Globus pallidus (tissue), 1 donor: ENCODE data around the gene GPR151.

Experiments used
- DNase-seq: peaks from one replicate; pipeline ENCODE4 v3.0.0-alpha.2; 2015; ENCODE audit warnings: low spot score

The GPR151 gene

DNA sequence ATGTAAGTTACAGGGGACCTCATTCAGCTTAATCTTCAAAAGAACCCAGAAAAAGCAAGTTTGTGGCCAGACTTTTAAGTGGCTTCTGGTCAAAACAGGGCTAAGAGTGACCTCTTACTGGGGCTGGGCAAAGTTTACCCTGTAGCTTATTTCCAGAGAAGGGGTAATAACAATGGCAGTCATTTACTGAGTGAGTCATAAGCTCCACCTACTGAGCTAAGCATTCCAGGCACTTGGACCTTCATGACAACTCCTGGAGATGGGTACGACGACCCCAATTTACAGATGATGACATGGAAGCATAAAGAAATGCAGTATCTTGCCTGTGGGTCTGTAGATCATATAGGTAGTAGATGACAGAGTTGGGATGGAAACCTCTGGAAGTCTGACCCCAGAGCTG is 4.7 kb upstream of the GPR151 start:
- DNase-seq, result no peak

DNA sequence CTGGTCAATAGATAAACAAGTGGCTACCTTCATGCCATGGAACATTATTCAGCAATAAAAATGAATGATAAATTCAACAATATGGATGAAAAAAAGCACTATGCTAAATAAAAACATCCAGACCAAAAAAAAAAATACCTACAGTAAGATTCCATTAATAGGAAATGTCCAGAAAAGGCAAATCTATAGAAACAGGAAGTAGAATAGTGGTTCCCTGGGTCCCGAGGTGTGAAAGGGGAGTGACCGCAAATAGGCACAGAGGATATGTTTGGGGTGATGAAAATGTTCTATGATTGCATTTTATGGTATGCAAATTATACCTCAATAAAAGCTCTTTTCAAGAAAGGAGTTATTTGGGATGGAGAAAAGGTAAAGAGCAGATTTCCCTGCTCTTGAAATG is 3.6 kb upstream of the GPR151 start:
- no peak for DNase-seq

DNA sequence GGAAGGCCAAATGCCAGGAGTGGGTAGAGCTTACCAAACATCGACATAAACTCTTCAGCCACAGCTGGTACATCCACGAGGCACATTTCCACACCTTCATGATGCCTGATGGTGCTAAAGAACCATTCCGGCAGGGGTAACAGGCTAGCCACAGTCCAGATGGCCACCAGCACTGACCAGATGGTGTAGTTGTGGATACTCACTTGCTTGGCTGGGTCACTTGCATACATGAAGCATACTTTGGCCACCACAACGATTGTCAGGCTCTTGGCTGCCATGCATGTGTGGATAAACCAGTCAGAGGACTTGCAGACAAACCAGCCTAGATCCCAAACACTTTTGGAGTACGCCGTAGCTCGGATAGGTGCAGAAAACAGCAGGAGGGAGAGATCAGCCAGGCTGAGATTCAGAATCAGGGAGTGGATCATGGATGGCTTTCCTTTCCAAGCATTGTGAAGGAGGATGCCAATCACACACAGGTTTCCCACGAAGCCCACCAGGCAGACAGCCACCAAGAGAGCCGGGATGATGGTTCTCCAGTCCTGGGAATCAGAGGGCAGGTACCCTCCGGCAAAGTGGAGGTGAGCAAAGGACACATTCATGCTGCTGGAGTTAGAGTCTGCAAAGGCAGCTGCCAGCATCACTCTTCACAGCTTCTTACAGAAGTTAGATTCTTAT is 378 bp downstream of the GPR151 start:
- DNase-seq, result no peak

DNA sequence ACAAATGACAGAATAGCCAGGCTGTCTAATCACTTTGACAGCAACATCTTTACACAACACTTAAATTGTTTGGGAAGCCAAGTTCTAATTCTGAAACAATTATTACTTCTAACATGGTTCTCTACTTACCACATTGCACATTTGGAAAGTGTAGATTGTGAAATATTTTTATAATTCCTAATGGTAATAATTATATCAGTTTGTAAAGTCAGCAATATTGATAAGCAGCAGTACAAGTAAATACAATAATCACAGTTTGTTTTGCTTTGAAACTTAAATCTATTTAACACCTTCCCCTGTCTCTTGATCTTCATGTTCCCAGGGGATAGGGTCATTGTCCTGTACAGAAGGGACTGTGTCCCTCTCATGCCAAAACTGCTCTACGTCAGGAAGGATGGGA is 1.4 kb downstream of the GPR151 start:
- no peak for DNase-seq

DNA sequence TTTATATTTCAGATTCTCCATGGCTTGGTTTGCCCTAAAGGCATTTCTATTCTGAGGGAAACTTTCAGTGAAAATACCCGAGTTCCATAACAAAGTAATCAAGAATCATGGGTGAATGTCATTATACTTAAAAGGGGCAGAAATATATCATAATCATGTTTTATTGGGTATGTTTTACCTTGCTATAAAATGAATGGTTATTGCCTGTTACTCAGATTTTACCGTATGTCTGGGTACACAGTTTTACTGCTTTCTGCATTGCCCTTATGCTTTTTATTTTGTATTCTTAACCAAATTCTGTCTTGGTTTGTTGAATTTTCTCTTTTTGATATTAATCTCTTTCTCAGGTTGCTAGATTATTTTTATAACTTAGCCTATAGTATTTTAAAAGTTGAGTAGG is 2.5 kb downstream of the GPR151 start:
- DNase-seq, result no peak

DNA sequence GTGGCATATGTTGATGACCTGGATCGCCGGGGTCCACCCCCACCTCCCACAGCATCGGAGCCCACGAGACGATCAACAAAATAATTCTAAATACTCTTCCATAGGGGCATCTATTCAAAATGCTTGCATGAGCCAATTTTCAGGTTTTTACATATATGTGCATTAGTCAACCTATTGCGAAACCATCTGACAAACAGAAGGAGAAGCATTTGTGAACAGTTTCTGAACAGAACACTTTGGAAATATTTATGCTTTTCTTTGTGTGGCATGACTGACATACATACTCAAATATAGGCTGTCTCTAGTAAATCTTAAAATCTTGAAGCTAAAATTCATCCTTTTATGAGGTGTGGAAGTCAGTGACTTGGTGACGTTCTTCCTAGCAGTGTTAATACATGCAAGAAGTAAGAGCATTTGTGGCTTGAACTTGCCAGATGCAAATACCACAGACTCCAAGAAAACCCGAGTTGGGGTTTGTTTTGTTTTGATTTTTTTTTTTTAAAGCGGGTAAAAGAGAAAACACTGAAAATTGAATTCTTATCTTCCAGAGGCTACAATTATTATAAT is 5.3 kb downstream of the GPR151 start:
- DNase-seq, result no peak

DNA sequence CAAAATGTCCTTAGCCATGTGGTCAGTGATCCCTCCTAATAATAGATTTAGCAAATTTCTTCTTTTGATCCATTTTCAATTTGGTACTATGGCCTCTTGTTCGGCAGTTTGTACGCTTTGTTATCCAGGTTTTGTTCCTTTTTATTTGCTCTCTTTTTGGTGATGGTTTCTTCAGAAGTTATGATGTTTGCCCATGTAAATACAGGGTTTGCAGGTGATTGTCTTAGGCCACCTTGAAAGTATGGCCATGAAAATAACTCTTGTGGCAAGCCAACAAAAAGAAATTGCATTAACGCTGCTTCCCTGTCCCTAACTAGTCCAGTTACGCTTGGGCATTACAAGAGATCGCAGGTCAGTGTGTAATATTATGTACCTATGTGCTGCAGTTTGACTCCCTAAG is 8.6 kb downstream of the GPR151 start:
- no peak for DNase-seq

DNA sequence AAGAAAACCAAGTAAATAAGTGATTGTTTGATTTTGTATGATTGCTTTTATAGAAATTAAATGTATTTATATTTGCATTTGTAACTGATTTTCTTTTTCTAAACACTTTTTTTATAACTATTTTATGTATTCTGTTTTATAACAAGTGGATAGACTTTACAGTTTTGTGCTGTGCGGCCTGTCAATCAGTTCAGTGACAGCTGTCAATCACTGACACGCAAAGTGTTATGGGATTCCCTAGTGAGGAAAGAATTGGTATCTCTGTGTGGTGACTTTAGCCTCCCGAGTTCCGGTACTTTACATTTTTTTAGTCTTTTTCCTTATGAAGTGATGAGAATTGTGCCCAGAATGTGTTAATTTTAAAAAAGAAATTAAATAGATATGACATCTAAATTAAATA is 16.3 kb downstream of the GPR151 start:
- no peak for DNase-seq

DNA sequence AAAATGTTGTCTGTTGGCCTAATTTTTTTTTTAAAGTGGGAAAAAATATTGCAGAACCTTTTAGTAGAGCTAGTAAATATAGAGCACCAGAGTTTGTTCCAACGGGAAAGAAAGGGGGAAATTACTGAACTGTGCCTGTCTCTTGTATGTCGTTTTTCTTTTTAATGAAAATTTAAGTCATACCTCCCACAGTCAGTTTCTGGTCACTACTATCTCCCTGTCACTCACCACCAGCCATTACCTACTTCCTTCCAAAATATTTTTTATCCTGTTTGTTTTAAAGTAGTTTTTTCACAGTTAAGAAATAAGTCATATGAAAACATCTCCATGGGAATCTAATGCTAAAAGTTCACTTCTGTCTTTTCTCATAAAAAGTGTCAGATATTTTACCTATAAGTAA is 21.3 kb downstream of the GPR151 start:
- no peak for DNase-seq

DNA sequence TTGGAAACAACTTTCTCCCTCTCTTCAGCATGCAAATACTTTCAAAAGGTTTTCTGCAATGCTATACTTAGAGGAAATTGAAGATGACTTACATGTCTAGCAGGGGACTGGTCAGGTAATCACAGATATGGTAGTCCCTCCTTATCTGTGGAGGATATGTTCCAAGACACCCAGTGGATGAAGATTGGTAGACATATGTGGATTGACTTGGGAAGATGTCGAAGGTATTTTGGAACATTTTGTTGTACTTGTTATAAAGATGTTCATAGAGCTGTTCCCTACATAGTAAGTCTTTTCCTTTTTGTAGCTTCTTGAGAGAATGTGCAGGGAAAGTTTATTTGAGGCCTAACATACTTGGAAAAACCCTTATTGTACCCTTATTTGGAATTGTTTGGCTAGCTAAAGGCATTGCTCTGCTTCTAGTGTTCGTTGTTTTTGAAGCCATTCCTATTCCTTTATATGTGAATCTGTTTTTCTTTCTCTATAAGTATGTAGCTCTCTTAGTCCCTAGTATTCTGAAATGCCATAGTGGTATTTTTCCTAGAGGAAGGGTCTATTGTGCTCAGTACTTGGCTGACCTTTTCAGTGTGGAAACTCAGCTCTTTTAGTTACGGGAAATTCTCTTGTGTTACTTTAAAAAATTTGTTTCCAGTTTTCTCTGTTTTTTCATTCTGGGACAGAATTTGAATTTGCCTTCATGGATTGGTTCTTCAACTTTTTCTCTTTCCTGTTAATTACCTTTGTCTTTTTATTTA is 25.7 kb downstream of the GPR151 start:
- DNase-seq, result no peak

DNA sequence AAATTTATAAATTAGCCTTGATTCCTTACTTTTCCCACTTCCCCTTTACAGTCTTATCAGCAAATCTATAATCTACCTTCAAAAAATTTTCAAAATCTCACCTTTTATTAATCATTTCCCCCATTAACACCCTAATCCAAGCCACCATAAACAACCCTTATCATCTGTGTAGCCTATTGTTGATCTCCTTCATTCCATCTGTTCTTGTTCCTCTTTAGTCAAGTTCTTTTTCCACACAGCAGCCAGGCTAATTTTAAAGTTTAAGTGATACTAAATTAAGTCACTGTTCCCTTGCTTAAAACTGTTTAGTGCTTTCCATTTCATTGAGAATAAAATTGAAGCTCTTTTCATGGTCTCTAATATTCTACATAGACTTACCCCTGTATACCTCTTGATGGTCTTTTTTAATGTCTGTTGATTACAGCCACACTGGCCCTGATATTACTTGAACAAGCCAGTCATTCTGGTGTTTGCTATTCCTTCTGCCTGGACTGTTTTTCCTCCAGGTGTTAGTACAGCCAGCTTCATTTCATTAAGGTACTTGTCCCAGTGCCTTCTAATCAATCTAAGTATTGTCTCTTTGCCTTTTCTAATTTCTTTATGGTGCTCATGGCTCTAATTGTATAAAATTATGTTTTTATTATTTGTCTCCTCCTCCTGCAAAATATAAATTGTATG is 31.1 kb downstream of the GPR151 start:
- DNase-seq, result no peak

DNA sequence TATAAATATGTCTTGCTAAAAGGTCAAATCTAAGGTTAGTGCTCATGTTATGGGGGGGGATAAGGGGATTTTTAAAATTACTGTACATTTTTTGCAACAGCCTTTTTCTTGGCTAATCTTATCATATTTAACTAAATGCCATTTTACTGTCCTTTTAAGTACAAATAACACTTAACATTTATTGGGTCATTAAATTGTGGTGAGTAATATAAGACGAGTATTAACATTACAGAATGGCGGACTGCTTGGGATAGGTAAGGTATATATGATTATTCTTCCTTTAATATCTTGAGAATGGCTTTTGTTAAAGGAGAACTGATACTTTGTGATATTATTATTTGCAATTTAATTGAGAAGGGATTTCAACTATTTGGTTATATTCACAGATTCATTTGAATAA is 33.2 kb downstream of the GPR151 start:
- DNase-seq, result no peak

DNA sequence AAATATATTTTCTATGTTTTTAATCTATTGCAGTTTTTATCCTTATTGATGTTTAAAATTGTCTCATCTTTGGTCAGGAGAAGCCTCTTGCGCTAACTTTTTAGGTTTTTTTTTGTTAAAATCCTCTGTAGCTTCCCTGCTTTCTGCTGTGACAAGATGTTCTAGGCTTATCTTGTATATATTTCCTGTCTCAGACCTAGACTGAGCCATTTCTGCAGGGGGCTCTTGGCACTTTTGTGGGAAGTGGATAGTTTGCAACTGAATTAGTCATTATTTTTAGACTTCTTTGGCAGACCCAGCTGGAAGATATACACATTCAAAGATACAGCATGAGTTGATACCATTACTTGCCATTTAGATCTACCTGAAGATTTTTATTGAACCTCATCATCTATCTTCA is 40.1 kb downstream of the GPR151 start:
- DNase-seq, result no peak

DNA sequence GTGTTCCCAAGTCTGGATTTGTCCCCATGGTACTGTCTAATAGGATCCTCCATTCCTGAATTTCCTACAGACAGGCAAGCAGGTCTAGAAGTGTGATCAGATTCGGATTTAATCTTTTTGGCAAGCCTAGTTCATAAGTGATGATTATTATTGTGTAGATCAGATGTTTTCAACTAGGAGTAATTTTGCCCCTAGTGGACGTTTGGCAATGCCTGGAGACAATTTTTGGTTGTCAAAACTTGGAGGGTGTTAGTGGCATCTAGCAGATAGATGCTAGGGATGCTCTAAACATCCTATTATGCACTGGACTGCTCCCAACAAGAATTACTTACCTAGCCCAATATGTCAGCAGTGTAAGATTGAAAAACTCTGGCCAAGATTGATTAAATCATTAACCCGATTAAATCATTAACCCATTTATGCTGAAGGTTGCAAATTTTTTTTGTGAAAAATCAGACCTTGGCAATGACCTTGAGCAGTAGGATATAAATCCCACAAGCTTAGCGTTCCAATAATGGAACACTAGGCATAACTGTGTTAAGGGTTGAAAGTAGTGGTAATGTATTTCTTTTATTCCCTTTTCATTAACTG is 40.7 kb downstream of the GPR151 start:
- no peak for DNase-seq

DNA sequence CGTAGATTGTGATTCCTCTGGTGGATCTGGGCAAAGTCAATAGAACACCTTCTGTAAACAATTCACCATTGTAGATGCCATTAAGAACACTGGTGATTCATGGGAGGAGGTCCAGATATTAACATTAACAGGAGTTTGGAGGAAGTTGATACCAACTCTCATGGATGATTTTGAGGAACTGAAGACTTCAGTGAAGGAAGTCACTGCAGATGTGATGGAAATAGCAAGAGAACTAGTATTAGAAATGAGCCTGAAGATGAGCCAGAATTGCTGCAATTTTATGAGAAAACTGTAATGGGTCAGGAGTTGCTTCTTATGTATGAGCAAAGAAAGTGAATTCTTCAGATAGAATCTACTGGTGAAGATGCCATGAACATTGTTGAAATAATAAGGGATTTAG is 41.9 kb downstream of the GPR151 start:
- DNase-seq, result no peak

DNA sequence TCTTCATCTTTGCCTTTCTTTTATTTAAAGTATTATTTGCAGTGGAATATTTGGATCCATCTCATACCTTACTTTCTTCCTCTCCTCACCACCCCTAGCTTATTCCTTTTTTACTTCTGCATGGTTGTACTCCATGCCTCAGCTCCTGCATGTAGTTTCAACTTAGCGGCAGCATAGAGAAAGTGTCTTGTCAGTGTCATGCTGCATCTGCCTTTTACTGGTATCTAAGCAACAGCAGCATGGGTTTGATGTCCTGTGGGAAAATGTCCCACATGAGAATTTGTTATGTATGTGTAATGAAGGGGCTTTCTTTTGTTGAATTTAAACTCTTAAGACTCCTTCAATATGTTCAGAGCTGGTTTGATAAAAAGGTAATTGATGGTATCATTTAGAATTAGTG is 48.2 kb downstream of the GPR151 start:
- DNase-seq, result no peak

DNA sequence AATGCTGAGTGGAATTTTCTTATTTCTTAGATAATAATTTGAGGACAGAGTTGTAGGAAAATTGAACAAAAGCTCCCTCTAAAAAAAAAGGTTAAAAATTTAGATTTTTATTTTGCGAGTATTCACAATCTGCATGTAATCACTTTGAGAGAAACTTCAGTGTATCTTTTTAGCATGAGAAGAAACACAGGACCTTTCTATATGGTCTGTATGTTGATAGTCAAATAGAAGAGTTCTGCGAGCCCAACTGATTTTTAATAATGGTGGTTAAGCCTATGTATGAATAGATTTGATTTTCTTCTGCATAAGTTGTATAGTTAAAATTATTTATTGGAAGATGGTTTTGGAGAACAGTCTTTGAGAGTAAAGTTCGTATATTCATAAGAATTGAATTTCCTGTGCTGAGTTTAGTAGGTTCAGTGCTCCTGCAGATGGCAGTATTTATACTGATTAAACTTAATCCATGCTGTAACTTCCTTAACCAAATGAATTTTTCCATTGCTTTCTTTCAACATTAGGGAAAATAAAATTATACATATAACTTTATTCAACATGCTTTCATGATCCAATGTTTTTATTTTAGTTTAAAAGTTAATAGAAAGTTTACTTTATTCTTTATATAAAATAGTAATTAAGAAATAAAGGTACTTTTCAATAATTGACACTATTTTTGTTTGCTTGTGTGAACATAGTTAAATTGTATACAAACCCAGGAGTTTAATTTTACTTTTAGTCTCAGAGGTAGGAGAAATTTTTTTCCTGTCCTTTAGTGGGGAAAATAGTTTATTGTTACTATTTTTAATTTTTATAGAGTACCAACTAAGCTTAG is 49.3 kb downstream of the GPR151 start:
- peak; percentile 29 for DNase-seq

DNA sequence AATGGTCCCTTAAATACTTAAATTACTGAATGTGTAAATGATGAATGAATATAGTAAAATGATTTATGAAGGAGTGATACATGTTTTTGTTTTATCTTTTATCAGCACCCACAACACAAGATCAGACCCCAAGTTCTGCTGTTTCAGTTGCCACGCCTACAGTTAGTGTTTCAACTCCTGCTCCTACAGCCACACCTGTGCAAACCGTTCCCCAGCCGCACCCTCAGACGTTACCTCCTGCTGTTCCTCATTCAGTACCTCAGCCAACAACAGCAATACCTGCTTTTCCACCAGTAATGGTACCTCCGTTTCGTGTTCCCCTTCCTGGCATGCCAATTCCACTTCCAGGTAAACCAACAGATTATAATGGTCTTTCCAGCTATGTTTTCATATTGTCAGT is 52.5 kb downstream of the GPR151 start:
- DNase-seq, result no peak
